HAP-1 (cell line): ENCODE data around the gene BCAR3.
A peak's percentile ranks its signal among the peaks of the same experiment; 100 is the strongest.
"Not testable (repeated sequence)": the region's sequence is repeated elsewhere in the genome, so short reads cannot be mapped to it uniquely, and the experiment has no call there.

Experiments used
- DNase-seq, 2 experiments: peaks; one replicate each; pipeline ENCODE4 v3.0.0-alpha.2; 2016 to 2020; ENCODE audit warnings: low spot score in 2 of 2
- H3K27me3 ChIP-seq: fragments of 250-450 bp; sonication (Bioruptor Pico); 2 replicates; pipeline ENCODE4 v1.5.1; 2020; ENCODE audit warnings: low read depth, mild to moderate bottlenecking, moderate library complexity
- H3K36me3 ChIP-seq: fragments of 250-450 bp; sonication (Bioruptor Pico); replicated peaks from 2 replicates; pipeline ENCODE4 v1.5.1; 2020; ENCODE audit warnings: mild to moderate bottlenecking
- H3K4me1 ChIP-seq: fragments of 250-450 bp; sonication (Bioruptor Pico); 2 replicates; pipeline ENCODE4 v1.5.1; 2020; ENCODE audit warnings: mild to moderate bottlenecking
- H3K4me3 ChIP-seq: fragments of 250-450 bp; sonication (Bioruptor Pico); 2 replicates; pipeline ENCODE4 v1.5.1; 2020; ENCODE audit warnings: mild to moderate bottlenecking, moderate library complexity
- H3K9me3 ChIP-seq: fragments of 250-450 bp; sonication (Bioruptor Pico); 2 replicates; pipeline ENCODE4 v1.5.1; 2020; ENCODE audit warnings: mild to moderate bottlenecking, moderate library complexity
- in situ Hi-C: fragments of 300-500 bp; cut with MboI; formaldehyde crosslinking; loops from 3 replicates; pipeline ENCODE4 v1.14.3; 2020; ENCODE audit warnings: low sequenced_read_pairs, inconsistent platforms, mixed read lengths

The BCAR3 gene

DNA sequence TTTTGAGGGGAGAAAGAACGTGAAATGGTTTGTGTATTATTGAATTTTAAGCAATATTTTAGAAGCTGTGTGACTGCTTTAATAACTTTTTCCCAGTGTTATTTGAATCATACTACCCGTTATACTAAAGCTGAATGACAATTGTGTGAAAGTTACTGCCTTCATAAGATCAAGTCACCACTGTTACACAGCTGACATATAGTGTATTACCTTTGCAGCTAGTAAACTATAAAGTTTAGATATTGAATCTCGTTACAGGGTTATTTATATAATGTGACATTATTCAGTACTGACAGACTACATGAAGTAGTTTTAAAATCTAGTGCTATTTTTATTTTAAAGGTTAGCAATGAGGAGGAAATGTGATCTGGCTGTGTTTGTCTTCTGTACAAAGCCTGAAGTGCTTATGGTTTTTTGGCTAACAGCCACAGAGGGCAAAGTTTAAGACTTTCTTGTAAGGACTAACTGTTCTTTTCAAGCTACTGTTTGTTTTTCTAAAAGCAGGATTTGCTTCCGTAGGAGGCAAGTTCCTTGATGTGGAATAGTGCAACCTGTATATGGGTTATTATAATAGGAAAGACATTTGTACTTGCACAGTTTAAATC lies 127.6 kb downstream of the BCAR3 start:
- H3K9me3 ChIP-seq, H3K4me3 ChIP-seq, in situ Hi-C loops, H3K27me3 ChIP-seq, H3K36me3 ChIP-seq: not testable (repeated sequence)
- DNase-seq, result peak; percentile 56 to 75
- peaks cover 27% of the 10 kb centered on the region for H3K4me1 ChIP-seq

DNA sequence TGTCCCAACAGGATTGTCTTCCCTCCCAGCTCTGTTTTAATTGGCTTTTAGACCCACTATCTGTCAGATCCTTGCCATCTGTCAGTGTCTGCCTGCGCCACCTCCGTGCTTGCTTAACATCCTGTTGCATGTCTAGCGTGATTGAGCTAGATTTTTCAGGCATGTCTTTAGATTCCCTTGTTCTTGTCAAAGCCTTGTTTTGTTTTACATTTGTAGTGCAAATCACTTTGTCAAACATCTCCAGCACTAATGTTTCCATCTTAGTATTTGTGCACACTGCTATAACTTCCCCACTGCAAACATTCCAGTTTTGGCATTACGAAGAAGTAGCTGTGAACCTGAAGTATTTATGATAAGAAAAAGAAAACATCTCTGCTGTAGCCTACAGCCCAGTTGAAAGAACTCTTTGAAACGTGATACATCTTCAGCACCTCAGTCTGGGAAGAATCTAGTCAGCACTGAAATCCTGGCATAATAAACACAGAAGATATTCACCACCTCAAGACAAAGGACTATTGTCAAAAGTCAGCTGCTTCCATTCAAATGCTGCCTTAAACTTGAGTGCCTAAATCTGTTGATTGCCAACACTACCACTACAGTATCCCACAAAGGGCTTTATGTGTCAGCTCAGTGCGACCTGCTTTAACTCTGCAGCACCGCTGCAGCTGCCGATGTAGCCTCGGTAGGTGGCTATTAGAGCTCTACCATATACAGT lies 128.7 kb downstream of the BCAR3 start:
- Histone ChIP-seq H3K27me3 (no peaks in the 10 kb centered on the region), H3K4me1 (peaks cover 27% of the 10 kb centered on the region), H3K4me3 (no peak overlapping the region), H3K36me3 (no peaks in the 10 kb centered on the region; the same call in 1 of the 2 replicates), H3K9me3 (no peaks in the 10 kb centered on the region)
- in situ Hi-C loops, result no loop called here
- DNase-seq, result peak; percentile 71 to 97

DNA sequence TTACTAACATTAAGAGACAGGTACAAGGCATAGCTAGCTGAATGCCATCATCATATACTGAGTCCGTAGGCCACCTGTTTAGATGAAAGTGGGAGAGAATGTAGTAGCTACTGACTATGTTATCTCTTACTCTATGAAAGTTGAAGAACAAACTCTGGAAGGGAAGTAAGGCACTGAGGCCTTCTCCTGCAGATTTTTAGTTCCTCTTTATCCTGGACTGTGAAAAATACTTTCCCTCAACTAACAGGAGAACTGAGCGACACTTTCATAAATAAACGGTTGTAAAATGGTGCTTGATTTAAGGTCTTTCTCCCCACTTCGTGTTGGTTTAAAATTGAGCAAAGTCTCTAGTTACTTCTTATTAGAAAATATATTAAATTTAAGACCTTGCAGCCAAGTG lies 131.8 kb downstream of the BCAR3 start:
- no peaks in the 10 kb centered on the region for H3K9me3 ChIP-seq
- in situ Hi-C loops, result no loop called here
- peaks cover 27% of the 10 kb centered on the region for H3K4me1 ChIP-seq
- no peak for DNase-seq
- no peaks in the 10 kb centered on the region for H3K27me3 ChIP-seq
- peaks cover 4% of the 10 kb centered on the region; the same call in 1 of the 2 replicates for H3K36me3 ChIP-seq
- H3K4me3 ChIP-seq, result no peak overlapping the region

DNA sequence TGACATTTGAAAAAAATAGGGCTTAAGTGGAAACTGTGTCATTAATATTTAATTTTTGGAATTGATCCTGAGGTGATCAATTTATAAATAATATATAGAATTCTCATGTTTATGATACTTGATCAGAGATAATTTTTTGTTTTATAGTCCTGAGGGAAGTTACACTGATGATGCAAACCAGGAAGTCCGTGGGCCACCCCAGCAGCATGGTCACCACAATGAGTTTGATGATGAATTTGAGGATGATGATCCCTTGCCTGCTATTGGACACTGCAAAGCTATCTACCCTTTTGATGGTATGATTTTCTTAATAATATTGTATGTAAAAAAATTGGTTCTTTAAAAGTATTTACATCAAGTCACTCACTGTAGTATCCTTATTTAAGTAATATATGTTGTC lies 132.5 kb downstream of the BCAR3 start:
- Histone ChIP-seq H3K36me3 (peaks cover 4% of the 10 kb centered on the region; the same call in 1 of the 2 replicates), H3K4me1 (peaks cover 22% of the 10 kb centered on the region), H3K4me3 (no peak overlapping the region), H3K9me3 (no peaks in the 10 kb centered on the region), H3K27me3 (no peaks in the 10 kb centered on the region)
- no peak for DNase-seq
- in situ Hi-C loops, result no loop called here

DNA sequence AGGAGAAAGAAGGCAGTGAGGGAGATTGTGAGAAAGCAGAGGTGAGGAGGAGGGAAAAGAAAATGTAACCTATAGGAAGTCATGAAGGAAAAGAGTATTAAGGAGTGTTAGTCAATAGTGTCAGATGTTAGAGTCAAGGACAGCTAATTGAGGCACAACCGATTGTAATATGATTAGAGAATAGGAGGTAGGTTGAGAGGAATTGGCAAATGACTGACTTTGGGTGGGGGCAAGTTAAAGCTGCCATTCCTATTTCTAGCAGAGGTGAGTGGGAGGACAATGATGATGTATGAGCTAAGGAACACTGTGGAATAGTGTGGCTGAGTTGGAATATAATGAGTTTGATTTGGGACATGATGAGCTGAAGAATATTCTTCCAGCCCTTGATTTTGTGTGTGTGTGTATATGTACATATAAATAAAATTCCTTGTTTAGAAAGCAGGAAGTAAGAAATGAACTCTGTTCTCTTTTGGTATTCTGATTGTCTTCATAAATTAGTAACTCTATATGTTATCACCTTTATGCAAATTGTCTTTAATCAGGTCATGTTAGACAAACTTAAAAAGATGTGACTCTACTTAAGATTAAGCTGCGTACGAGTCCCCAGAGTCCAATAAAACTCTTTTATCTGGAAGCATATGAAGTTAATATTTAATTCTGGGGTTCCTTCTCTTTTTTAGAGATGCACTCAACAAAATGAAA lies 135.3 kb downstream of the BCAR3 start:
- Histone ChIP-seq H3K27me3 (no peaks in the 10 kb centered on the region), H3K9me3 (no peaks in the 10 kb centered on the region), H3K4me3 (no peak overlapping the region), H3K4me1 (no peaks in the 10 kb centered on the region), H3K36me3 (peaks cover 4% of the 10 kb centered on the region; the same call in 1 of the 2 replicates)
- in situ Hi-C loops, result no loop called here
- no peak for DNase-seq

DNA sequence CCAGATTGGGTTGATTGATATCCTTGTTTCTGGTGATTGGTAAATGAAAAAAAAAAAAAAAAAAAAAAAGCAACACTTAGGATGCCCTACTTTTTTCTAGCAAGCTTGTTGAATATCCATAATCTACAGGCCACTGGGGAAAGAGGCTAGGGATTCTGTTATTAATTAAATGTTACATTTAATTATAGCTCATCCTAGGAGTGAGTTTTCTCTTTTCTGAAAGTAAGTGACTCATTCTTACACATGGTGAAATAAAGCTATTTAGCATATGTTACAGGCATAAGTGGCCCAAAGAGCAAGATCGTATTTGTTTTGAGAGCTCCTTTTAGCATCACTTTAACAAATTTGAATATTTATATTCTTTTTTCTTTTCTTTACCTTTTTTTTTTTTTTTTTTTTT lies 139.2 kb downstream of the BCAR3 start:
- no peaks in the 10 kb centered on the region for H3K27me3 ChIP-seq
- H3K4me1 ChIP-seq, result no peaks in the 10 kb centered on the region
- in situ Hi-C loops, result no loop called here
- no peak overlapping the region for H3K4me3 ChIP-seq
- no peak for DNase-seq
- peaks cover 4% of the 10 kb centered on the region; the same call in 1 of the 2 replicates for H3K36me3 ChIP-seq
- no peaks in the 10 kb centered on the region for H3K9me3 ChIP-seq

DNA sequence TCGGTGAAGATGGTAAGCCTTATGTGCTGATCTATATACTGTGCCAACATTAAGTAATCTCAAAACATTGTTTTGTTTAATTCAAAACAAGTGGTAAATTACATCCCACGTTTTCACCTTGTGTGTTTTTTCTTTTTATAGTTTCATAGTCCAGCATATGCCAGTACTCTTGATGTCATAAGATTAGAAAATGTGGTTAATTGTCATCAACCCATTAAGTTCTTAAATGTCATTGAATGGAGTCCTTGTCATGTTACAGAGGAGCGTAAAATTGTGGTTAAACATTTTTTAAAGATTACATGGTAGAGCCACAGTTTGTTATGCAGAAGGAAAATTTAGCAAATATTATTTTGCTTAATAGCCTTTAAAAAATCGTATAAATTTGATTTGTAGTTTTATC lies 140.6 kb downstream of the BCAR3 start:
- H3K36me3 ChIP-seq, result peaks cover 4% of the 10 kb centered on the region; the same call in 1 of the 2 replicates
- in situ Hi-C loops, result no loop called here
- H3K4me1 ChIP-seq, result no peaks in the 10 kb centered on the region
- no peak for DNase-seq
- H3K9me3 ChIP-seq, result no peaks in the 10 kb centered on the region
- no peaks in the 10 kb centered on the region for H3K27me3 ChIP-seq
- H3K4me3 ChIP-seq, result no peak overlapping the region

DNA sequence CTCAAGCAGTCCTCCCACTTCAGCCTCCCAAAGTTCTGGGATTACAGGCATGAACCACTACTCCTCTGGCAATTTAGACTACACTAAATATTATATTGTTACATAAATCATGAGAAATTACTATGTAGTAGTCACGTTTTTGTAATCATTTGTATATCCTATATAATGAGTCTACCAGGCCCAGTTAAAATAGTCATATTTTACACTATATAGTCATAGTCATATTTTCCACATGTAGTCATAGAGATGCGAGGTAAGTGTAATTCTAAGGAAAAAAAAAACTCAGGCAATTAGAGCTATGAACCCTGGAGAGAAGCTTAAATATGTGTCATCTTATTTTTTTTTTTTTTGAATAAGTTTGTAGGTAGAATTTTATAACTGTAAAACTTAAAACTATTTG lies 143.7 kb downstream of the BCAR3 start:
- no peak overlapping the region for H3K4me3 ChIP-seq
- in situ Hi-C loops, result no loop called here
- H3K9me3 ChIP-seq, result no peaks in the 10 kb centered on the region
- no peaks in the 10 kb centered on the region for H3K36me3 ChIP-seq
- DNase-seq, result no peak
- H3K4me1 ChIP-seq, result no peaks in the 10 kb centered on the region
- H3K27me3 ChIP-seq, result no peaks in the 10 kb centered on the region

DNA sequence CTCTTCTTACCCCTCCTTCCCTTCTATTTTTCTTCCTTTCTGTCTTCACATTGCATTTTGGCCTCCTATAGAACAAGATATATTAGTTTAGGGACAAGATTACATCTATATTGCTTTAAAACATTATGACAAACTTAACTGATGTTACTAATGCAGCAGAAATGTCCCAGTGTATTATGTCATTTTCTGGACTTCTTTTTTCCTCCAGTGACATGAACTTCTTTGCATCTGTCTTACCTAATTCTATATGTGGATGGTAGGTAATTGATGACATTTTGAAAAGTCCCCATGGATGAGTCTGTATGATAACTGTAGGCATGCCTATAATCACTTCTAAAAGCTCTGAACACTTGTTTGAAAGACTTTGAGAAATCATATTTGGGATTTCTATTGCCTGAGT lies 144.2 kb downstream of the BCAR3 start:
- H3K27me3 ChIP-seq, result no peaks in the 10 kb centered on the region
- no peaks in the 10 kb centered on the region for H3K36me3 ChIP-seq
- no peaks in the 10 kb centered on the region for H3K9me3 ChIP-seq
- in situ Hi-C loops, result no loop called here
- DNase-seq, result no peak
- H3K4me3 ChIP-seq, result no peak overlapping the region
- H3K4me1 ChIP-seq, result no peaks in the 10 kb centered on the region

DNA sequence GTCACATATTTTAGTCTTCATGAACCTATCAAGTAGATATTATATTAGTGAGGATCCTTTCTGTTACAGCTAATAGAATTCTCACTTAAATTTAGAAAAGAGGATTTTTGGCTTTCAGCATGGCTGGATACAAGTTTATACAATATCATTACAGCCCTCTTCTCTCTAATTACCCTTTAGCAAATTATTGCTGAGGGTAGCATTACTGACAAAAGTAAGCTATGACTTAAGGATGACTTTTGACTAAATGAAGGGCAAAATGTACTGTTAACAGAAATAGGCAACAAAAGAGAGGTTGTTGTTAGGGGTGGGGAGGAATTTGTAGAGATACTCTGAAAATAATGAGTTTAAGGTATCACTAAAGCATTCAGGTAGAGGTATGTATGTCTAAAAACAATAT lies 148.0 kb downstream of the BCAR3 start:
- no peak for DNase-seq
- in situ Hi-C loops, result no loop called here
- Histone ChIP-seq H3K4me3 (no peak overlapping the region), H3K9me3 (no peaks in the 10 kb centered on the region), H3K36me3 (no peaks in the 10 kb centered on the region), H3K4me1 (no peaks in the 10 kb centered on the region), H3K27me3 (no peaks in the 10 kb centered on the region)

DNA sequence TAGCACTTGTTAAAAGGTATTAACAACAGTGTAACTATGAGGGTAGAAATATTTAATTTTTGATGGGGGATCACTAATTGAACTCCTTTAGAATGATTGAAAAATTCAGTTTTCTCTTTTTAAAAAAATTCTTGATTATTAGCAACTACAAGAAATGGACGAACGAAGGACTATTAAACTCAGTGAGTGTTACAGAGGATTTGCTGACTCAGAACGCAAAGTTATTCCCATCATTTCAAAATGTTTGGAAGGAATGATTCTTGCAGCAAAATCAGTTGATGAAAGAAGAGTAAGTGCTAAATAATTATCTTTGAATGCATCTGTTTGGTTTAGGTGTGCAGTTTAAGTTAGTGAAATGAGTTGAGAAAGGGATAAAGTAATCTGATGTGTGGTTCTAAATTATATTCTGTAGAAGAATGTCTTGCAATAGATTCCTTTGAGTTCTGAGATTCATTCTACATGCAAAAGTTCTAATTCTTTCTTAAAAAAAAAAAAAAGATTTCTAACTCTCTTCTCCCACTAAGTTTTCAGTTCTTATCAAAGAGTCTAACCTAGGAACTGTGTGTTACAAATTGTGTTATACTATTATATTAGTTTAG lies 148.8 kb downstream of the BCAR3 start:
- in situ Hi-C loops, result no loop called here
- no peak for DNase-seq
- Histone ChIP-seq H3K27me3 (no peaks in the 10 kb centered on the region), H3K9me3 (no peaks in the 10 kb centered on the region), H3K36me3 (no peaks in the 10 kb centered on the region), H3K4me3 (no peak overlapping the region), H3K4me1 (no peaks in the 10 kb centered on the region)

DNA sequence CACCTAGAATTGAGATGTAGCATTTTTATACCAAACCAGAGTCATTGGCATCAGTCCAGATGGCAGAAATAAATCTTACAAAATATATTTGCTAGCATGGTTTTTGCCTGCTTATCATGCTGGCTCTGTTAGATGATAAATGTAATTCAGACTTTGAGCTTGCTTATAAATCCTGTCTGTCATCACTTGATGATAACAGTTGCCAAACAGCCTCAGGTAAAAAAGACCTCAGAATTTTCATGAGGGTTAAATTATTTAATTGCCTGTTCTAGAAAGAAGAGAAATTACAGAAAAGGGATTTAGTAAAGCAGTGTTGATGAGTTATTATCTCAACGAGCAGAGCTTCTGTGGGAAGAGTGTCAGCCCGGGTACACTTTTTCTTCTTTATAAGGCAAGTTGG lies 150.4 kb downstream of the BCAR3 start:
- no peak overlapping the region for H3K4me3 ChIP-seq
- H3K9me3 ChIP-seq, result no peaks in the 10 kb centered on the region
- H3K27me3 ChIP-seq, result no peaks in the 10 kb centered on the region
- no peak for DNase-seq
- no peaks in the 10 kb centered on the region for H3K4me1 ChIP-seq
- in situ Hi-C loops, result no loop called here
- no peaks in the 10 kb centered on the region for H3K36me3 ChIP-seq

DNA sequence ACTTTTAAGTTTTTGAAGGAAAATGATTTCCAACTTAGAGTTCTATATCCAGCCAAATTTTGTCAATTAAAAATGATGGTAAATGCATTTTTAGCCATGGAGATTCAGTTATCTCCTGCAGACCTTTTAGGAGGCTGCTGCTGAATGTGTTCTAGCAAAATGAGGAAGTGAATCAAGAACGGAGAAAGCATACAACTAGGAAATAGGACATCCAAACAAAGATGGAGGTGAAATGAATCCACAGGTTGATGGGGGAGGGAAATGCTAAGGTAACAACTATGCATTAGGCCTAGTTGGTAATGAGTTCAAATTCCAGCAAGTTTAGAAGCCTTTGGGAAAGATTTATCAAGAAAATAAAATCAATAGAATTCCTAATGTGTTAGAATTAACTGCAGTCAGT lies 153.2 kb downstream of the BCAR3 start:
- Histone ChIP-seq H3K36me3 (no peaks in the 10 kb centered on the region), H3K4me1 (no peaks in the 10 kb centered on the region), H3K27me3 (no peaks in the 10 kb centered on the region), H3K4me3 (no peak overlapping the region), H3K9me3 (no peaks in the 10 kb centered on the region)
- no peak for DNase-seq
- in situ Hi-C loops, result no loop called here

DNA sequence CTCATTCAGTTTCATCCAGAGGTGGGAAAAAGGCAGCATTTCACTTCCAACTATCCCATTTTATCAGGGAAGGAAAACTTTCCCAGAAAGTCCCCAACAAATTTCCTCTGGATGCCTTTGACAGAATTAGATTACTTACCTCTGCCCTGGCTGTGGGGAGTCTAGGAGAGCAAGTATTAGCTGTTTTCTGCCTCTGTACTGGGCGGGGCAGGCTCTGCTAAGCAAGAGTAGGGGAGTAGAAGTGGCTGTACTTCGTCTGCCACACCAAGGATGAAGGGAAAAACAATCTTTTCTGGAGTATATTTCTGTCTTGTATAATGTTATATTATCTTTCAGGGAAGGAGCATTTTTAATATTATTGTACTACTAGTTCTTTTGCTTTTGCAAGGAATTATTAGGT lies 155.2 kb downstream of the BCAR3 start:
- Histone ChIP-seq H3K9me3 (no peaks in the 10 kb centered on the region), H3K36me3 (no peaks in the 10 kb centered on the region), H3K4me1 (no peaks in the 10 kb centered on the region), H3K4me3 (no peak overlapping the region), H3K27me3 (no peaks in the 10 kb centered on the region)
- no peak for DNase-seq
- in situ Hi-C loops, result no loop called here
